ENCODE data around the gene RALGAPB. TPM values are rescaled to one million over a fixed set of nuclear protein-coding genes. Genes with fewer than 3 reads are reported as not detected.
"Not testable (repeated sequence)": the region's sequence is repeated elsewhere in the genome, so short reads cannot be mapped to it uniquely, and the experiment has no call there.

RALGAPB gene
- polyA plus RNA-seq, 5 donors, result 27.0 to 41.5 (median 37.5) TPM

DNA sequence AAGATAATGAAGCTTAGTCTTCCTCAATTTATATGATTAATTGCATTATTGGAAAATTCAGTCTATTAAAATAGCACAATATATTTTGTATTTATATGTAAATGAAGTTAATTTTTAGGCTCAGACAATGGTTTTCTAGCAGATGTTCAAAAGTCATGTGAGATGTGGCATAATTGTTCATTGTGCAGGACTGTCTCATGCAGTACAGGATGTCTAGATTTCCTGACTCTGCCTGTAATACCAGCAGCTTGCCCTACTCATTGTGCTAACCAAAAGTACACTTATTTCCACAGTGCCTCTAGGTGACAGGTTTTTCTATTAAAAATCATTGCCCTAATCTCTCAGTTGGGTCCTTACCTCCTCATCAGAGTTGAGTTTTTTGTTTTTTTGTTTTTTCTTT is 12.4 kb downstream of the RALGAPB start:
- no peak for DNase-seq

DNA sequence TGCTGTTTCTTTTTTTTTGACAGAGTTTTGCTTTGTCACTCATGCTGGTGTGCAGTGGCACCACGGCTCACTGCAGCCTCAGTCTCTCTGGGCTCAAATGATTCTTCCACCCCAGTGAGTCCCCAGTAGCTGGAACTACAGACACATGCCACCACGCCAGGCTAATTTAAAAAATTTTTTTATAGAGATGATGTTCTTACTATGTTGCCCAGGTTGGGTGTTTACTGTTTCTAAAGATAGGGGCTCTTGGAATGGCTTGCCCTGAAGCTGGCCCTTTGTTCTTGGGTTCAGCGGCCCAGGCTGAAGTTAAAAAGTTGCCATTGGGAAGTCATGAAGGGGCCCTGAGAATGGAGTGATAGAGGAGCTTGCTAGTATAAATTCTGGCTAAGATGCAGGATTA is 16.5 kb downstream of the RALGAPB start:
- no peak for DNase-seq

DNA sequence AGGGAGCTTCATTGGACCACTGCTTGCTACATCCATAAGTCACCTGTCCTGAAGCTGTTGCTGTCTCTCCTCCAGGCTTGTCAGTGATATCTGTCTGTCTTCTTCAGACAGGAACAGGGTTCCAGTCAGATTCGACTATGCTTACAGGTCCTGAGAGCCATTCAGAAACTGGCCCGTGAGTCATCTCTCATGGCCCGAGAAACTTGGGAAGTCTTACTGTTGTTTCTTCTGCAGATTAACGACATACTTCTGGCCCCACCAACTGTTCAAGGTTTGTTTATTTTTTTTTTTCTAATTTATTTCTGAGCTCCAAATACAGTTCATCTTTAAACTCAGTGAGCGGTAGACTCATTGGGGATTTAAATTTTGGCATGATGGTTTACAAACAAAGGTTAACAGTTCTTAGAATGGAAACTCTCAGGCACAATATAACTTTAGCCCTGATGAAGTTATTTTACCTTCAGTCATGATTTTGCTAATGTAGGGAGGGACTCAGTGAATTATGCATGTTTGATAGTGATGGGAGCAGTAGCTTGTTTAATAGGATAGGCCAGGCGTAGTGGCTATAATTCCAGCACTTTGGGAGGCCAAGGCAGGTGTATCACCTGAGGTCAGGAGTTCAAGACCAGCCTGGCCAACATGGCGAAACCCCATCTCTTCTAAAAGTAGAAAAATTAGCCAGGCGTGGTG is 24.7 kb downstream of the RALGAPB start:
- no peak for DNase-seq

DNA sequence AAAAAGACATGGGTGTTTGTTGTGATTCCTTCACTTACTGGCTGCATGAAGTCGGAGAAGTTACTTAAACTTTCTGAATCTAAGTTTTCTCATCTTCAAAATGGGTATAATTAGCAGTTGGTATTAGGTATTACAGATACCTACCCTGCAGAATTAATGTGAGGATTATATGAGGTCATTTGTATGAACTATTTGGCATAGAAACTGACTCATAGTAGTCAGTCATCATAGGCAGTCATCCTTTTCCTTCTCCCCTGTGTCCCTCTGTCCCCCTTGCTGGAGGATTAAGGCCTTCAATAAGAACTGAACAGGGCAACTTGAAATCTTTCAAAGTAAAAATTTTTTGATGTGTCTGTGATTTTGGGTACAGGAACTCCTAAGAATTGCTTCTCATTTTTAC is 26.3 kb downstream of the RALGAPB start:
- no peak for DNase-seq

DNA sequence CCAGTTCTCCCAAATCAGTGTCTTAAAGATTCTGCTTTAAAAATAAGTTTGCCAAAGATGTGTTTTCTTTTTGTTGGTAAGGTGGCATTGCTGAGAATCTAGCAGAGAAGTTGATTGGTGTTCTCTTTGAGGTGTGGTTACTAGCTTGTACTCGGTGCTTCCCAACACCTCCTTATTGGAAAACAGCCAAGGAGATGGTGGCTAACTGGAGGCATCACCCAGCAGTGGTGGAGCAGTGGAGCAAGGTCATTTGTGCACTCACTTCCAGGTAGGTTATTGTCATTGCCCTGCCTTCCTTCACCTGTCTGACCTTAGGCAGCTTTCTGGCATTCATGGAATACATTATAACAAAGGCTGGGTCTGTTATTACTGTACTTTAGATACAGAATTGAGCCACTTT is 26.7 kb downstream of the RALGAPB start:
- DNase-seq, result no peak

DNA sequence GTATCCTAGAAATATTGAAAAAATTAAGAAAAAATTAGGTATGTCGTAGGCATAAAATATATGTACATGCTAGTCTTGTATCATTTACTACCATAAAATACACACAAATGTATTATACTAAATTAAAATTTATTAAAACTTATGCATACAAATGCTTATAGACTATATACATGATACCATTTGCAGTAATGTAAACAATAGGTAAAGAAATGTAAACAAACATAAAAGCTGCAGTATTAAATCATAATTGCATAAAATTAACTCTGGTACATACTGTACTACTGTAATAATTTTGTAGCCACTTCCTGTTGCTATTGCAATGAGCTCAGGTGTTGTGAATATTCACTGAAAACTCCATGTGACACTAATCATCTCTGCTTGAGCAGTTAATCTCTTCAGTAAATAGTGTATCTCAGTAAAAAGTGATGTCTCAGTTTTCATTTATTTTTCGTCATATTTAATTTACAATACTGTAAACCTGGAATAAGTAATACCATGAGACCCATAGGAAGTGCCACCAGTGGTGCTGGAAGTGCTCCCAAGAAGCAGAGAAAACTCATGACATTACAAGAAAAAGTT is 29.3 kb downstream of the RALGAPB start:
- DNase-seq, result no peak

DNA sequence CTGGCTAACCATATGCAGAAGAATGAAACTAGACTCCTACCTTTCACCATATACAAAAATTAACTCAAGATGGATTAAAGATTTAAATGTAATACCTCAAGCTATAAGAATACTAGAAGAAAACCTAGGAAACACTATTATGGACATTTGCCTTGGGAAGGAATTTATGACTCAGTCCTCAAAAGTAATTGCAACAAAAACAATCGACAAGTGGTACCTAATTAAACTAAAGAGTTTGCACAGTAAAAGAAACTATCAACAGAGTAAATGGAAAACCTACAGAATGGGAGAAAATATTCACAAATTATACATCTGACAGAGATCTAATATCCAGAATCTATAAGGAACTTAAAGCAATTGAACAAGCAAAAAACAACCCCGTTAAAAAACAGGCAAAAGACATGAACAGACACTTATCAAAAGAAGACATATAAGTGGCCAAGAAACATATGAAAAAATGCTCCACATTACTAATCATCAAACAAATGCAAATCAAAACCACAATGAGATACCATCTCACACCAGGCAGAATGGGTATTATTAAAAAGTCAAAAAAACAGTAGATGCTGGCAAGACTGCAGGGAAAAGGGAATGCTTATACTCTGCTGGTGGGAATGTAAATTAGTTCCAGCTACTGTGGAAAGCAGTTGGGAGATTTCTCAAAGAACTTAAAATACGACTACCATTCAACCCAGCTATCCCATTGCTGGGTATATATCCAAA is 31.9 kb downstream of the RALGAPB start:
- no peak for DNase-seq

DNA sequence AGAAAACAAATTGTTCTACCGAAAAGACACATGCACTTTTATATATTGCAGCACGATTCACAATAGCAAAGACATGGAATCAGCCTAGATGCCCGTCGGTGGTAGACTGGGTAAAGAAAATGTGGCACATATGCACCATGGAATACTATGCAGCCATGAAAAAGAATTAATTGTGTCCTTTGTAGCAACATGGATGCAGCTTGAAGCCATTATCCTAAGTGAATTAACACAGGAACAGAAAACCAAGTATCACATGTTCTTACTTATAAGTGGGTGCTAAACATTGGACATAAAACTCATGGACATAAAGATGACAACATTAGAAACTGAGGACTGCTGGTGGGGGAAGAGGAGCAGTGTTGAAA is 32.4 kb downstream of the RALGAPB start:
- no peak for DNase-seq

DNA sequence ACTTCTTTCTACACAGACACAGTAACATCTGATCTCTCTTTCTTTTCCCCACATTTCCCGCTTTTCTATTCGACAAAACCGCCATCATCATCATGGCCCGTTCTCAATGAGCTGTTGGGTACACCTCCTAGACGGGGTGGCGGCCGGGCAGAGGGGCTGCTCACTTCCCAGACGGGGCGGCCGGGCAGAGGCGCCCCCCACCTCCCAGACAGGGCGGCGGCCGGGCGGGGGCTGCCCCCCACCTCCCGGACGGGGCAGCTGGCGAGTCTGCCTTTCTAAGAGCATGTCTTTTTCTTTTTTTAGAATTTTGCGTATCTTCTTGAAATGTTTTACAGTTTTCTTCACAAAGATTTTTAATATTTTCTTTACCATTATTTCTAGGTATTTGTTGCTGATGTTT is 39.1 kb downstream of the RALGAPB start:
- not testable (repeated sequence) for DNase-seq

DNA sequence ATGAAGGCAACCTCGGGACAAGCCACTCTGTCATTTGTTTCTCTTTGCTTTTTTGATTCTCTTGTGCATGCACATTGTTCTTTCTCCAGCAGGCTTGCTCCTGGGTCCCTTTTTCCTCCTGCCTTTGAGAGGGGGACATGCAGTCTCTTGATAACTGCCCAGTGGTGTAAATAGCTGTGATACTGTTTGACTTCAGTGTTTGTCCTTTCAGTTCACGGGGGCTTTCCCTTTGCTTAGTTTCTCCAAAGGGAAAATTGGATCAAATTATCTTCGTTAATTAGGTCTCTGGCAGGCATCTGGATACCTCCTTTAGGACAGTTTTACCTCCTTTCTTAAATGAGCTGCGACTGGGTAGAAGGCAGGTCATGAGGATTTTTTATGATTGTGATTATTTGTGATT is 41.5 kb downstream of the RALGAPB start:
- no peak for DNase-seq

DNA sequence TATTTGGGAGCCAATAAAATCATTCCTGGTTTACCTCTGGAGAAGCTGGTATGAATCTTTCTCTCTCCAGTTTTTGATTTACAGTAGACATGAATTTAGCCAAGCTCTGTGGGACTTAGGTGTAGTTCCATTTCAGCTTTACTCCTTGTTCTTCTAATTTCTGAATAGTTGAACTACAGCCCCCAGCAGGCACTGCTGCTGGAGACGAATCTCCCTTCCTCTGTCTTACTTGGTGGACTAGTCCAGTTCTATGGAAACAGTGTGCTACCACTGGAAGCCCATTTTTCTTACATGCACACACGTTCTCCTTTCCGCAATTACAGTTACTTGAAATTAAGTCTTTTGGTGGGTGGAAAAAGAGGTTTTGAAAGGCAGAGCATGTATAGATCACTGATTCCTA is 42.3 kb downstream of the RALGAPB start:
- no peak for DNase-seq

DNA sequence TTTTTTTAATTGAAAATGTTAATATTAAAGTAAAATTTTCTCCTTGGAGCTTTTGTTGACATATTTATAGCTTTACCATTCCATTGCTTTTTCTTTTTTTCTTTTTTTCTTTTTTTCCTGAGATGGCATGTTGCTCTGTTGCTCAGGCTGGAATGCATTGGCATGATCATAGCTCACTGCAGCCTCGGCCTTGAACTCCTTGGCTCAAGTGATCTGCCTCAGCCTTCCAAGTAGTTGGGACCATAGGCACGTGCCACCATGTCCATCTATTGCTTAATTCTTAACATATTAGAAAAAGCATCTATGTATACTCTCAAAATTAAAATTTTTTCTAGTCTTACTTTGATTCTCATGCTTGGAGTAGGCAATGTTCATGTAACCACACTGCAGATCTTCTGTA is 43.0 kb downstream of the RALGAPB start:
- no peak for DNase-seq

DNA sequence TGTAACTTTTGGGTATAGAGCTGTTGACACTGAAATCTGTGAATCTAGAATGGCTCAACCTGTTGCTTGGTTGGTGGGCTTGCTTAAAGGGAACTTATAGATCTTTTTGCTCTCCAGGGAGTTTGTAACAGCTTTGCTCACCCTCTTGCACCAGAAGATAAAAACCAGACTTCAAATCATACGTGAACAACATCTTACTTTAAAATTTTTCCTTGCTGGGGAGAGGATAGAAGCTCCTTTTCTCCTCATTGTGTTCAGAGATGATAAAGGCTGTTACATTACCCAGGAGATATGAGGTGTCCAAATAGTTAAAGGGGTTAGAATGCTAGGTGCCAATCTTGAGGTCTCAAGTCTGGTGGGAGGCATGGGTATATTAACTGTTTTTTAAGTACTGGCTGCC is 46.8 kb downstream of the RALGAPB start:
- DNase-seq, result no peak

DNA sequence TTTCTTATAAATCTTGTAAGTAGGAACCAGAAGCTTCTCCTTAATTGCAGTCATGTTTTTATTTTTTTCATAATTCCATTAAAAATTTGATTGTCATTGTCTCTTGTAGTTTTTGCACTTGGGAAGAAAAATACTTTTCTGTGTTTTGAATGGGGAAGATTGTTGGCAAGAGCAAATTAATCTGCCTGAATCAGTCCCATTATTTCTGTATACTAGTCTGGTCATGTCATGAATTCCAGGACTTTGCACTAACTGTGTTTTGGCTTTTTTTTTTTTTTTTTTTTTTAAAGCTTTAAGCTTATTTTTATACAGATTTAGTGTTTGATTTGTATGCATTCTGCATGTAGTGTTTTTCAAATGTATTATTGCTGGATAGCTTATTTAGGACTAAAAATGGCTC is 47.6 kb downstream of the RALGAPB start:
- no peak for DNase-seq

DNA sequence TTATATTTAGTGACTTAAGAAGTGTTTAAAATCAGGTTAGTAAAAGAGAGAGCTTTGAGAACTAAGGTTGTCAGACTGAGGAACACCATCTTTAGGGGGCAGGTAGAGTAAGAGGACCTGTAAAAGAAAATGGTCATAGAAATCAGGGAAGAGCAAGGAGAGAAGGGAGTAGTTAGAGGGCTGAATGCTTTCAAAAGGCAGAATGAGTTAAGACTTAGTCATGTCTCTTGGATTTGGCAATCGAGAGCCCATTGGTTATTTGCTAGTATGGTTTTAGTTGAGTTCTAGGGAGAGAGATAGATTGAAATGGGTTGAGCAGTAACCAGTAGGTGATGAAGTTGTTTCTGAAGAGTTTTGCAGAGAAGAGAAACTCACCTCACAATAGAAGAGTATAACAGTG is 51.1 kb downstream of the RALGAPB start:
- no peak for DNase-seq

DNA sequence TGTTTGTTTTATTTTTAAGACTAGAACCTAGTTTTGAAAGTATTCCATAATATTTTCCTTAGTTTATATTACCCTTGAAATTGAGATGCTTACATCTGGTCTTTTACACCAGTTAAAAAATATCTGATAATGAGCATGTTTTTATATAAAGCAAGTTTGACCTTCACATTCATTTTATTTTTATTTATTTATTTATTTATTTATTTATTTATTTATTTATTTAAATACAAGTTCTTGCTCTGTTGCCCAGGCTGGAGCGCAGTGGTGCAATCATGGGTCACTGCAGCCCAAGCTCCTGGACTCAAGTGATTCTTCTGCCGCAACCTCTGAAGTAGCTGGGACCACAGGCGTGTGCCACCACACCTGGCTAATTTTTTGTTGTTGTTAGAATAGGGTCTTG is 55.5 kb downstream of the RALGAPB start:
- no peak for DNase-seq

DNA sequence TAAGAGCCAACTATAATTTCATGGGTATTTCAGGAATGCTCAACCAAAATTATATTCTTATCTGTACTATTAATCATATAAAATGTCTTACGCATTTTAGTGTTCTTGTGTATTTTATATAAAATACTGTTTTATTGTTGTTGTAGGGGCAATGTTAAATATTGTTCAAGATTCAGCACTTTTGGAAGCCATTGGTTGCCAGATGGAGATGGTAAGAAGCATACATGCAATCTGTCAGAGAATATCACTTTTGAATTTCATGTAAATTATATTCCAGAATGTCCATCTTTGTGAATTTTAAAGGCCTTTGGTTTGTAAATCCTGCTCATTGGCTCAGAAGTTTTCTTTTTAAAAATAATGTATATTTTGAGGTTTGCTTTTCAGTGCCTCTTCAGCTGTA is 58.4 kb downstream of the RALGAPB start:
- no peak for DNase-seq

DNA sequence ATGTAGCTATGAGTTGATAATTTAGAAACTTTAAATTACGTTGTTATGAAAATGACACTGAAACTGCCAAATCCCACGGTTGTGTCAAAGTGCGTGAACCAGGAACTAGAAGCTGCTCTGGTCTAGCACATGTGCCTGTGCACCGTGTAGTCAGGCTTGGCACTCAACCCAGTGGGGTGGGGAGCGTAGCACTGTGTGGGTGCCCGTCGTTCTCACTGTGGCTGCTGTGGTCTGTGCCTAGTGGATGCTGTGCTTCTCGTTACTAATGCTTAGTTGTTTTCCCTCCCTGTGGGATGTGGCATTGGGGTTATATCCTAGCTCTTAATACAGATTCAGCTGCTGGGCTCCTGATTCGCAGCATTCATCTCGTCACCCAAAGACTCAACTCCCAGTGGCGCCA is 62.1 kb downstream of the RALGAPB start:
- DNase-seq, result no peak

DNA sequence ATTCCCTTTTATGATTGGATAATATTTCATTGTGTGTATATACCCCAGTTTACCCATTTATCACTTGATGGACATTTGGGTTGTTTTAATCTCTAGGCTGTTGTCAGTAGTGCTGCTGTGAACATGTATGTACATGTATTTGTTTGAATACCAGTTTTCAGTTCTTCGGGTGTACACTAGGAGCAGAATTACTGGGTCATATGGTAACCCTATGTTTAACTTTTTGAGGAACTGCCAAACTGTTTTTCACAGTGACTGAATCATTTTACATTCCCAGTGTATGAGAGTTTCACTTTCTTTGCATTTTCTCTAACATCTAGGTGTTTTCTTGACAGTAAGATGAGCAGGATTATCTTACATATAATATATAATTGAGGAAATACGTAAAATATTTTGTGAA is 63.7 kb downstream of the RALGAPB start:
- no peak for DNase-seq

DNA sequence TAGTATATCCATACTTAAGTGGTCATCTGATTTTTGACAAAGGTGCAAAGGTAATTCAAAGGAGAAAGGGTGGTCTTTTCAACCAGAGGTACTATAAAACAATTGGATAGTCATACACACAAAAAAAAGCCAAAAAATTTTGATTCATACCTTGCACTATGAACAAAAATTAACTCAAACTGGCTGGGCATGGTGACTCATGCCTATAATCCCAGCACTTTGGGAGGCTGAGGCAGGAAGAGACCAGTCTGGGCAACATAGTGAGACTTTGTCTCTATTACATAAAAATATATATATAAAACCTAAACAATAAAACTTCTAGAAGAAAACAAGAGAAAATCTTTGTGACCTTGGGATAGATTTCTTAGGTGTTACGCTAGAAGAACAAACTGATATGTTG is 64.5 kb downstream of the RALGAPB start:
- DNase-seq, result no peak

DNA sequence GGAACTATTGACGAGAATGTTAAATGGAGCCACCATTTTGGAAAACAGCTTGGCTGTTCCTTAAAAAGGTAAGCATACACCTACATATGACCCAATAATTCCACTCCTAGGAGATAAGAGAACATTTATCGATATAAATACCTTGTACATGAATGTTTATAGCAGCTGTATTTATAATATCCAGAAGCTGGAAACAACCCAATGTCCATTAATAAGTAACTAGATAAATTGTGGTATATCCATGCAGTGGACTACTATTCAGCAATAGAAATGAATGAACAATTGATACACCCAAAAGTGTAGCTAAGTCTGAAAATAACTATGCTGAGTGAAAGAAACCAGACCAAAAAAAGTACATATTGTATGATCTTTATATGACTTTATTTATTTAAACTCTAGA is 66.1 kb downstream of the RALGAPB start:
- DNase-seq, result no peak

DNA sequence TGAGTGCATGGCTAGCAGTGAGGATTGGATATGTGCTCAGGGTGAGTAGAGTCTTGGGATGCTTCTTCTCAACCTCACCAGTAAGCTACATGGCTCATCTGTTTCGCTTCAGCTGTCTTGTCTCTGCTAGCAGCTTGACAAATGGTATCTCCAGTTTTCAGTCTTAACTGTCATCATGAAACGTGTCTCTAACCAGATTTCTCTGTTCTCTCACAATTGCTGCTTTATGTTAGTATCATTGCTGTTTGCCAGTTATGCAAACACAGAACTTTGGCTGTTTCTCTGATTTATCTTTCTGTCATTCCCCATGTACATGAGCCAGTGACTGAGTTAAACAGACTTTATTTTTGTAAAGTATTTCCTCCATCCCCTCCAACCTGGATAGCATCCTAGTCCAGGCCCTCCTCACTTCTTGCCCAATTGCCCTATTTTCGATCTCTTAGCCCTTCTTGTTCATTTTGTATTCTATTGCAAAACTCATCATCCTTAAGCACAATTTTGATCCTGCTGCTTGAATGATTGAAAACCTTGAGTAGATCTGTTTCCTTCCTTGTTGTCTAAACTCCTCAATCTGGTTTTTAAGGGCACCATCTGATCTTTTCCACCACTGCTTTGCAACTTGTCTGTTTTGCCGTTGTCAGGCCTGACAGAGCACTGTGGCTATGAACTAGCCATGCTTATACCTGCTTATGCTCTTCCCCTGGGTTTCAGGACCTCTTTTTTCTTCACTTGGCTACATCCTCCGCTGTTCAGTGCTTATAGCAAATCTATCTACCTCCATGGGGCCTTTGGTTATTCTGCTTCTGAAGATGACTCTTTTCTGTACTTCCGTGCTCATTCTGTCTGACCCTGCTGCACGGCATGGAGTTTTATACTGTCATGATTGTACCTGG is 70.6 kb downstream of the RALGAPB start:
- peak; percentile 1 to 9 for DNase-seq

DNA sequence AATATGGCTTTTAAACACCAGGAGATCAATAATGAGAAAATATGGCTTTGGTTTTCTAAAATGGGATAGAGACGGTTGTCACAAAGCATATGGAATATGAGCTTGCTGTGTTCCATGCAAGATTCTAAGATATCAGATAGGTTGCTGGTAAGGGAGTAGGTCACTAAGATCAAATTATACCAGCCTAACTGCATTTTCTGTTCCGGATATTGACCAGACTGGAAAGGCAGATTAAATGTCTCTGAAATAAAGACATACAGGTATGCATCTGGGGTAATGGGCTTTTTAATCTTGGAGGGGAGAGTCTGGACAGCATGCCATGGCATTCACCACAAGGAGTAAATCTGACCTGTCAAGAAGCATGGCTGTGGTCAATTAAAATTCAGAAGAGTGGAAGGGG is 73.1 kb downstream of the RALGAPB start:
- no peak for DNase-seq

Measured in right lung (tissue), 5 donors.